NCI-H82 treated with DMSO at 0.1 percent for 48 hours (cell line): ENCODE data around the gene GPC6.

ENCODE experiments used
- DNase-seq: peaks from one replicate; lab custom pipeline; 2025; ENCODE audit not compliant: unreplicated experiment; lab: John Stamatoyannopoulos, UW

Gene GPC6

DNA sequence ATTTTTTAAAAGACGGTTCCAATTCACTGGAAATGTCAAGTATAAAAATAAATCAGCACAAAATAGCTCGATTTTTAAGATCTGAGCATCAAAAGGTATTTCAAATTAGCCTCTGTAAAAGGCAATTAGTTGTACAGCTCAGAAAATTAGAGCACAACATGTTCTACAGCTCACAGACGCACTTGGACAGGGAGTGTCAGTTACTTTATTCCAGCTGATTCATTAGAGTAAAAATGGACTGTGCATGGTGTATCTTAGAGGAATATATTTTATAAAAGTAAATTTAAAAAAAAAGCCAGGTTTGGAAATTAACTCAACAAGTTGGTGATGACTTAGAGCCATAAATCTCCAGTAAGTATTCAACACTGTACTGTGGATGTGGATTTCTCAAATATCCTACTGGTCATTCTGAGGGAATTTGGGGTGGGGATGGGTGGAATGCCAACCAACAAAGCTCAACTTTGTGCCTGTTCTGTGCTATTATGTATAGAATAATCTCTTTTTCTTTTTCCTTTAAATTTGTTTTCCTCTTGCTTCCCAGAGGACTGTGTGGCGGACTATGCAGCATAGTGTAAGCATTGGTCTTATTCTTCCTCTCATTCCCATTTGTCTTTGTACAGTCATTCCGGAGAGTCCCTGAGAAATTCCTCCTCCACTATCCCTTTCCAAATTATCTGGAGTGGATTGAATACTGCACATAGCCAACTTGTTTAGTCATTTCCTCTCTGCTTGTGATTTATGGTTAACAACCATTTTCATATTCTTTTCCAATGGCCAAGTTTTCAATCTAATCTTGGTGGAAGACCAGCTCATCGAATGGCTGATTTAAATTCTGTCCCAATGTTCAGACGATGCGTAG is 1083.6 kb downstream of the GPC6 start:
- DNase-seq: no peak

DNA sequence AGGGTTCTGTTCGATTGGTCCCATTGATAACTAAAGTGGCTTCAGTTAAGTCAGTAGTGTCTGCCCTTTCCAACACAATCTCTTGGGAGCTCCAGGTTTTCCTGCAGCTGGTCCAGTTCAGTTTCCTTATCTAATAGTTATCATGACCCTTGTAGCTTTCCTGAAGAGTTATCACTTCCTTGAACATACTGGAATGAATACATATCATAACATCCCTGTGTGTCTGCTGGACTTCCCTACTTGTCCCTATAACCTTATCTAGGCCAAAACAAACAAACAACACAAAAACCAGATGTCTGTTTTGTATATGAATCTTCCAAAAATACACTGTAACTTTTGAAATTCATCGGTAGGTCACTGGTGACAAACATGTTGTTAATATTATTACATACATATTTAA is 1085.3 kb downstream of the GPC6 start:
- no peak for DNase-seq

DNA sequence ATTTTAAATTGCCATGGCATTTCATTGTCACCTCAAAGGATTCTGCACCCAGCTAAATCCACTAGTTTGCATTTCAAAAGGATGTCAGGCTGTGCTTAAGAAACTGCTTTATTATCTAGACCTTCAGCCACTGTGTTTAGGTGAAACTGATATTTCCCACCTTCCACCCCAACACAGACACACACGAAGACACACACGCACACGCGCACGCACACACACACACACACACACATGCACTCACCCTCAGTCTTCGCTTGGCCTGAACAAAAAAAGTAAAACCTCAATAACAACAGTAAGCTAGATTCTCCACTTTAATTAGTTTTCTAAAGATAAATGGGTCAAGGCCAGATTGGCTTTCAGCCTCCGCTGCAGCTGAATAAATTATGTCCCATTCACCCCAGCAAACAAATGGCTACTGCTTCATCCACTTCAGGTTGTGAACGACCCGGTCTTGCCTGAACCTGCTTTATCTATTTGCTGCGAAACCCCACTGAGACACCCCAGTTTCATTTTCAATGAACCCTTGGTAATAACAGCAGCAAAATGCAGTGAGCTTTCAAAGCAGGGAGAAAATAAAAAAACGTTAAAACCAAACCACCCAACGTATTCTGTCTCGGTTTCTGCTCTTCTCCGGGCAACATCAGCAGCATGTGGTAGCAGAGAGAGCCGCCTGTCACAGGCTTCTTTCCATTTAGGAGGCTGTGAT is 1086.1 kb downstream of the GPC6 start:
- no peak for DNase-seq

DNA sequence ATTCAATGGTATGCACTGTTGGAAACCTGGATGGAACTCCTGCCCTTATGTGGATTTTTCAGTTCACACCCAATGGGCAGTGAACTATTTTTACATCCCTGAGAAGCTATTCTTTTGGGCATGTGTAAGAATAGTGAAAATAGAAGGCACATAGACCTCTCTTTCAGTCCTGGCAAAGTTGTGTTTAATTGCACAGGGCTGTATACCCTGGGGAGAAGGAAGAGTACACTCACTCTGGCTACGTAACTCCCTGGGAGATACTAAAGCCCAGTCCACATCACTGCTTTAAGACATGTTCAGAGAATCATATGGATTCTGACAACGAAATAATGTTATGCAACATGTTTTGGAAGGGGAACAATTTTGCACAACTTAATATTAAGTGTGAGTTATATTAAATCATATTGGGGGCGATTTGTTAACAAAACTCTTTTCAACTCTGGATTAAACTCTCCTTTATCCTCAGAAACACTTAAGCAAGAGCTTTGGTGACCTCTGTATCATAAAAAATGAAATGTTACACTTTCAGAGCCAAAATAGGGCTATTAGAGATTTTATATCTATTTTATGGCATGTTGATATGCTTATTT is 1086.8 kb downstream of the GPC6 start:
- DNase-seq: no peak

DNA sequence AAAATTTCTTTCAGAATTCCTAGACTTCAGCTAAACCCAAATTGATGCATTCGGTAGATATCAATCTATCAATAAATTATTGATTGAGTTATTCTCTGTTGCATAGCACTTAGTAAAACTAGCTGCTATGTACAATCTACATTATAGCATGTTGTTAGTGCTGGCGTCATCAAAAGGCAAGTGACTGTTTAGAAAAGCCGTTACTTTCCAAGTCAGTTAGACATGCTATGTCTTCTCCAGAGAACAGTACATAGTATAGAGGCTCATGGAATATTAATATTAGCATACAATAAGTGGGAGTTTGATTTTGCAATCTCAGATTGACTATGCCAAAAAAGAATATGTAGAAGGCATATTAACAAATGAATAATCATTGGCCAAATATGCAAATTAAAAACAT is 1087.3 kb downstream of the GPC6 start:
- DNase-seq: no peak

DNA sequence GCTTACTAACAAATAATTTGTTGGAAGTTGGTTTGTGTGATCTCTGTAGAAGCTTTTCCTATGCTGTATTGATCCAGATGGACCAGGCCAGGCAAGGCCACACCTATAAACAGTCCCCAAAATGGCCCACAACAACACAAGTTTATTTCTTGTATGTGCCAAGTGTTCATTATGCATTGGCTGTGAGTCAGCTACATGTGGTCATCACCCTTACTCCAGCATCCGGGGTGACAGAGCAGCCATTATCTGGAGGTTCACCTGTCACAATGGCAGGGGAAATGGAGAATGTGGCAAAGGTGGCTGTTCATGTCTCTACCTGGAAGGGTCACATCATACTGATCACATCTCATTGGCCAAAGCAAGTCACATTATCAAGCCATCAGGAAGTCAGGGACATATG is 1088.6 kb downstream of the GPC6 start:
- DNase-seq: no peak

DNA sequence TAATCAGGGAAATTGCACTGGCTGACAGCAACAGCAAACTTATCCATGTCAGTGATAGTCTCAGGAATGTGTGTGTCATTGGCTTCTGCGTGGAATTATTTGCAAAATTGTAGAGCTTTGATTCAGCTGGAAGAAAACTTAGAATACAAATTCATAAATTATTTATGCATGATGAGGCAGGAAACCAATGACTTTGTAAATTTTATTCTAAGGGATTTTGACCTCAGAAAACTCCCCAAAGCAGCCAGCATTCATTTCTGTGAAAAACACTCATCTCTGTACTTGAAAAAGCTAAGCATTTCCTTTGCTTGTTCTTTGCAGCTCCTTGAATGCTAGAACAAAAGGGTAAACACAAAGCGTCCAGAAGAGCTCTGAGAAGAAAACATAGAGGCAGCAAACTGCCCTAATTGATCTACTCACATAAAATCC is 1090.5 kb downstream of the GPC6 start:
- DNase-seq: no peak

DNA sequence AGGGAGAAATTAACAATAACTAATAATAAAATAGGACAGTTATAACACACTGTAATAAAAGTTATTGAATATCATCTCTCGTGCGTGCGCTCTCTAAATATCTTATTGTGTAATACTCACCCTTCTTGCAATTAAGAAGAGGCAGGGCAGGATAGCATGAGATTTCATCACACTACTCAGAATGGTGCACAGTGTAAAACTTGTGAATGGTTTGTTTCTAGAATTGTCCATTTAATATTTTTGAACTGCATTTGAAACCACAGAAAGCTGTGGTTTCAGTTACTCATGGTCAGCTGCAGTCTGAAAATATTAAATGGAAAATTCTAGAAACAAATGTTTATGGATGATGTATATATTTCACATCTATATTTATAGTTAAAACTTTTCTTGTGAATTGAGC is 1091.8 kb downstream of the GPC6 start:
- no peak for DNase-seq

DNA sequence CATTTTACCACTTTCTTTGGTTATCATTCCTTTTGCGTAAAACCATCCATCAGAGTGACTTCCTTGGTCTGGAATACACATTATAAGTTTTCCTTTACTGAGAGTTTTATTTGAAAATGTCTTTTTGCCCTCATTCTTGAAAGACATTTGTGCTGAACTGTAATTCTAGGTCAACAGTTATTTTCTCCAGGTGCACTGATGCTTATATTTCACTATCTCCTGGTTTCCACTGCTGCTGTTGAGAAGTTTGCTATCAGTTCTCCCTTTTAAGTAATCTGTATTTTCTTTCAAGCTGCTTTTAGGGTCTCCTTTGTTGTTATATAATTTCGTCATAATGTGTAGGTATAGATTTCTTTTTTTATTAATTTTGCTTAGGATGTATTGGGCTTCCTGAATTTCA is 1092.9 kb downstream of the GPC6 start:
- no peak for DNase-seq

DNA sequence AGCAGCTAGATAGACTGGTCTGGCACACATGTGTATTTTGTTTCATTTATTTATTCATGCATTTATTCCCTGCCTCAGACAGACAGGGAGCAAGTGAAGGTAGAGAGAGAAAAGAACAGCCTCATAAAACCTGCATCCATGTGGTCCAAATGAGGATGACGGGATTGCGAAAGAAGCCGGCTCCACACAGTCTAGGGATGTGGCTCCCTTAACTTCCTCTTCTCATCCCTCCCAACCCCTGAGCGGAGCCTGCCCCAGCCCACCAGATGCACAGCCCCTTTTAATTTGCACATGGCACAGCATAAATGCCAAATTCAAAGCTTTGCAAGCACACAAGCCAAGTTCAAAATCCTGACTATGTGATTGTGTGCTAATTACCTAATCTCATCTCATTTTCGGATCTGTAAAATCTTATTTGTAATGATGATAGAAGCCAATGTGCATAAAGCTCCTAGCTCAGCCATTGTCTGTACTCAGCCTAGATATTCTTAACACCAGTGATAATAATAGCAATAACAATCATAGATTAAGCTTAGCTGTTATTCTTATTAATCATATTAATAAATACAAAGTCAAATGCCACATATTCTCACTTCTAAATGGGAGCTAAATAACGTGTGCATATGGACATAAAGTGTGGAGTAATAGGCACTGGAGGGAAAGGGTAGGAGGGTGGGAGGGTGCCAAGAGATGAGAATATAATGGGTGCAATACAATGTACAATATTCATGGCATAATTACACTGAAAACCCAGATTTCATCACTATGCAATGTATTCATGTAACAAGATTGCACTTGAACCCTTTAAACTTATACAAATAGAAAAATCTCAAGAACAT is 1096.5 kb downstream of the GPC6 start:
- DNase-seq: peak; percentile 94

DNA sequence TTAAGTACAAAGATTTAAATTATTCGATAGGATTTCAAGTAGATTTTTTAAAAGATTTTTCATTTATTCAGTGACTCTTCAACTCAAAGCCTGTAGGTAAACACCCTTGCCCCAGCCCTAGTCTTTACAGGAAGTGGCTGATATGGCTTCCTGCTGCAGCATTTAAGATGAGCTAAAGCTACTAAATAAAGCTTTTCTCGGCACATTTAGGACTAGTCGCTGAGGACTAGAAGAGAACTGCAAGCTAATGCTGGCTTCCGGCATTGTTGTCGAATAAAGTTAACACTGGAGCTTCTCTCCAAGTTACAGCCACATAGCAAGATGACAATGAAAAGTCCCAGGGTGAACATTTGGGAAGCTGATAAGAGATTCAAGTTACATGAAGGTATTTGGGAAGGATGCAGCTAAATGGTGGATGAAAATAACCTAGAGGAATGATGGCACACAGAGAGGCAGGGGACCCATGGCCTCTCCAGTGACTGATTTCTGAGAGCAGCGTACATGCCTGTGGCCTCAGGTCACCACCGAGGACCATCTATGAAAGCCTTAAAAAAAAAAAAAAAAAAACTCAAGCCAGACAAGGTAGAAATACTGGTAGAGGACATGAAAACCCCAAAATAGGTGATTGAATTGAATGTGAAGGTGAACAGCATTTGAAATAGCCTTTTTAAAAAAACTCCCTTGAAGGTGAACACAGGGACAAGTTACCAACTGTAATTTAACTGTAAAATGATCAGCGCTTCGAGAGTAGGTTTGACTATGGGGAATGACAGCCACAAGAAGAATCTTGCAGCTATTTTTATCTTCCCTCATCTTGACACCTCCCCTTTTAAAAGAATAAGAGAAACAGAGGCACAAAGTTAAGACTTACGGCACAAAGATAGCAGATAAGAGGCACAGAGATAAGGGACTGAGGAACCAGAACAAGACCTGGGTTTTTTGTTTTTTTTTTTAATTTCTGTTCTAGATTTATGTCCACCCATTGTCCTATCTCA is 1097.5 kb downstream of the GPC6 start:
- no peak for DNase-seq

DNA sequence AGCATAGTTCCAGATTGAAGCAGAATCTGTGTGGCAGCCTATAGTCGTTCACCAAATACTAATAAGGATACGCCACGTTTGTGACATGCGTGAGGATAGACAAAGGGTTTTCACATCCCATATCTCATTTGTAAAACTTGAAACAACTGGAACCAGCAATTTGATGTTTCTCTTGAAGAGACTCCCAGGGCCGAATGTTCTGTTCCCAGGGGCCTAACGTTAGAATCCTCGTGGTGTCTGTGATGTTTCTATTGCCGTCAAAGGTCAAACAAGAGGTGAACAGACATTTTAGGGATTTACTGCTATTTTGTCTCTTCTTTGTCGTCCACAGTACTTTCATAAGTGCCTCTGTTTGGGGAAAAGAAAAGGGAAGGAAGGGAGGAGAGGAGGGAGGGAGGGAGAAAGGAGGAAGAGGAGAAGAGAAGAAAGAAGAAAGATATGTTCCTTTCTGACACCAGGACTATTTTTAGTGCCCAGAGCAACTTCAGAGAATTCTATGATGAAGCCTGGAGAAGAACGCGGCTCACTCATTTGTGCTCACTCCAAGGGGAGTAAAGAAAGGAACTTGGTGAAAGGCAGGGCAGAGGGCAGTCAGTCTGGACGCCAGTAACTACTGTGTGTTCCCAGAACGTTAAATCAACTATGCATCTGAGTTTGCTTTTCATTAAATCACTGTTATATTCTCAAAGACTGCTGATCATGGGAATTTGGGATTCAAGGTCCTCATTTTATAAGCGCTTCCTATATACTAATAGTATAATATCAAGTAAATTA is 1098.3 kb downstream of the GPC6 start:
- peak; percentile 18 for DNase-seq

DNA sequence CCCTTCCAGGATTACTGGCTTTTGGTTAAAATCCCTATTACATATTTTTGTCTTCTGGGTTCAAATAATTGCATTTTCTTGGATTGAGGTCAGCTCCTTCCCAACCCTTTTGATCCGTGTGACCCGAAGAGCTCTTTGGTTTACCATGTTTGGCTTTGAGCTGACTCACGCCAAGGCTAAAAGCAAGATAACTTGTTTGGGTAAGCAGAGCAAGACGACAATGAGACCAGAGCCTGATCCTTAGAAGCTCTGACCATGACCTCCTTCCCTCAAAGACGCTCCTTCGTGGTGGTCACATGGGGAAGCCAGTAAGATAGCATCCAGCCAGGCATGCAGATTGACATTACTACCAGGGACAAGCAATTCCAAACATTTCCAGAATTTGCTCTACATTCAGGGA is 1099.0 kb downstream of the GPC6 start:
- DNase-seq: no peak

DNA sequence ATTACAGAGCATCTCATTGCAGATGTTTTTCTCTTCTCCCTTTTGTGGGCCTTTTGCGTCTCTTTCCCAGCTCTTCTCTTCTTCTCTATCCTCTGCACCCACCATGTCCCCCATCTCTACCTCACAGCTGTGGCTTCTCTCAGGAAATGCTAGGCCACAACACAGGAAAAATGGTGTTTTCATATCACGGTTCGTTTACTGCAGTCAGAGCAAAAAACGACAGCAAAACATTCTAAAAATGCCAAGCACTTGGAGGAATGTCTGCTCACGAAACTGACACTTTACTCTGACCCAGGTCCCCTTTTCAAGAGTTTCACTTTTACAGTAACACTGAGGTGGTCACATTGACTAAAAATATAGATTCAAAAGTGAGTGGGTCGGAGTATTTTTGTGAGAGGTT is 1100.7 kb downstream of the GPC6 start:
- DNase-seq: no peak

DNA sequence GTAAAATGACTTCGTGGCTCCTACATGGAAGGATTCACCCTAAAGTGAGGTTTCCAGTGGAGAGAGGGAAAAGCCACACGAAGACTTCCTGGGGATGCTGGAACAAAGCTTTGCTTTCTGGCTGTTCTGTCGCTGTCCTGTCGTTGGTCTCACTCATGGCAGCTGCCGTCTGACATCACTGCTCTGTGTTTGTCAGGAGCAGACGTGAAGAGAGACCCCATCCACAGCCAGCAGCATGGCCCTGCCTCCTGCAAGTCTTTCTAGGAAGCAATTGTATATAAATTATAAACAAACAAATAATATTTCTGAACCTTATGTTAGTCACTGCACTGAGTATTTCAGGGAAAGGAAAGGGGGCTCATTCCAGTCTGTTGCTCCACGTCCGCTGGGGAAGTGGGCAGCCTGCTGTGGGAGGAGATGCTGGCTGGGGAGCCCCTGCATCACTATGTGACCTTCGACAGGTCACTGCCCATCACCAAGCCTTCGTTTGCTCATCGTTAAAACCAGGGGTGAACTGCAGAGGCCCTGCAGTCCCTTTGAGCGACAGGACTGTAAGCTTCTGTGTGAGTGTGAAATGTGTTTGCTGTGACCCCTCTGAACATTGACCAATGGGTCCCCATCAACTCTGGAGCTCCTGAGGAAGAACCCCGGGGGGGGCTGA is 1101.9 kb downstream of the GPC6 start:
- DNase-seq: no peak

DNA sequence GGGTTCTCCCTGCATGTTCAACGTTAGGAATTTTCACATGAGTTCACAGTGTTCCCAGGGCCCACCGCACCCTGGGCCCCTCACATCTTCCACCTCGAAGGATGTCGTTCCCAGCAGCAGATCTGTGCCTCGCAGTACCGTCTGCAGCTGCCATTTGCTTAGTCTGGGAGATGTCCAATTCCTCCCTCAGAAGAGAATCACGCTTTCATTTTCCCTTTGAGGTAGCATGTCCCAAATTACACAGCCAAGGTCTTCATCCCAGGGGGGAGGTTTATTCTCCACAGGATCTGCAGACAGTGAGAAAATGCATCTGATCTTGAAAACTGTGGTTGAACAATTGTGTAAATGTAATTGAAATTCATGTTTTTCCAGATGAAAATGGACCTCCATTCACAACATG is 1102.7 kb downstream of the GPC6 start:
- DNase-seq: no peak

DNA sequence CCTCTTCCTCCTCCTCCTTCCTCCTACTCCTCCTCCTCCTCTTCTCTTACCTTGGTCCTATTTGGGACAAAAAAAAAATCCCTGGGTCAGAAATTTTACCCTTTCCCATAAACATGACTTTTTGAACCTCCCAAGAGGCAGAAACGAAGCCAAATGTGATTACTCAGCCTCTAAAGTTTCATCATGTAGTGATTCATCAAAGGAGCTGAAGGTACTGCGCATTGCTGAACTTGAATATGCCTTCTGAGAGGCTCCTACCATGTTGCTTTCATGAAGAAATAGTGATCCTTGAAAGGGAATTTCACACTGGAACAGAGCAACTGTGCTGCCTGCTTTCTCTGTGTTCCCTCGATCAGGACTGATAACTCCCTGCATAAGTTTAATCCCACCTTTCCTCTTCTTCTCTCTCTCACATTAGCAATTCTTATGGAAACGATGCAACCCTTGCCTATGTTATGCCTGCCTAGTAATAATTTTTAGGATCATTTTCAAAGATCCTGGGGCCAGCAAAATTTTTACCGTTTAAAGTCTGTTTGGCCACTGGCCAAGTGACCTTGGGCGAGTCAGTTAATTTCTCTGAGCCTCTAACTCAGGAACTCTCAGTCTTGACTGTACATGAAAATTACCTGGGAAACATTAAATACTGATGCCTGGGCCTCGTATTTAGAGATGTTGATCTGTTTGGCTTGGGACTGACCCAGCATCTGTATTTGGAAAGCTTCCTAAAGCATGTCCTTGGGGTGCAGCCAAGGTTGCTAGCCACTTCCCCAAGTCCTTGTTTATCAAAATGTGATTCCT is 1103.3 kb downstream of the GPC6 start:
- no peak for DNase-seq

DNA sequence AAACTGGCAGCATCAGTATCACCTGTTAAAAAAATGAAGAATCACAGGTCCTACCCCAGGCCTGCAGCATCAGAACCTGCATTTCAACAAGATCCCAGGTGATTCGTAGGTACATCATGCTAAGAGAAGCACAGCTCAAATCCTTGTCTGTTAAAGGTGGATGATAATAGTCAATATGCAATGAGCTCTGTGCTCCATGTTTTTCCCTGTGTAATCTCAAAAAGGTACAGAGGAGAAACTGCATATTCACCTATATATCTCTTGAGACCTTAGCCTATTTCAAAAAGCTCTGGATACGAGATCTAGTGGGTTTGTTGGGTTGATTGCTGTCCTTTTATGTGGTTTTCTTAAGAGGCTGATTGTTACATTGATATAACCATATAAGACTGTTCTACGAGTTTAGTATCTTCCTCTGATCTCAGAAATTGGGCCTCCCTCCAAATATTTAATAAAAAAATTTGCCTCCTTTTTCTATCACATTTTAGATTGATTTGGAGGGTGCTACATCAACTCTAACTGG is 1104.0 kb downstream of the GPC6 start:
- DNase-seq: no peak
